ENCODE measurements around the gene SCFD2.

DNA sequence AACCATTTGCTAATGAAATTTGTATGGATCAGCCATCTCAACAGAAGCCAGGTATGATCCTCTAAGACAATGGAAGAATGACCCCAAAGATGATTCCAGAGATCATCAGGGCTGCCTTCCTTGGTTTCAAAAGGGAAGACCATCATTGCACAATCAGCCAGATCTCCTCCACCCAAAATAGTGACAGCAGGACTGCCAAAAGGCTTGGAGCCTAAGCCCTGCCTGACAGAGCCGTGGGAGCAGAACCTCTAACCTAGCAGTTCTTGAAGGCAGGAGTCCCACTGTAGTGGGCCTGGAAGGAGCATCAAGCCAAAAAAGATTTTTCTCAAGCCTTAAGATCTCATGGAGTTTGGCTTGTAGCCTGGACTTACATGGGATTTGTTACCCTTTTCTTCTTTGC lies 277.7 kb downstream of the SCFD2 start:
- TF ChIP-seq, protein P1, sequence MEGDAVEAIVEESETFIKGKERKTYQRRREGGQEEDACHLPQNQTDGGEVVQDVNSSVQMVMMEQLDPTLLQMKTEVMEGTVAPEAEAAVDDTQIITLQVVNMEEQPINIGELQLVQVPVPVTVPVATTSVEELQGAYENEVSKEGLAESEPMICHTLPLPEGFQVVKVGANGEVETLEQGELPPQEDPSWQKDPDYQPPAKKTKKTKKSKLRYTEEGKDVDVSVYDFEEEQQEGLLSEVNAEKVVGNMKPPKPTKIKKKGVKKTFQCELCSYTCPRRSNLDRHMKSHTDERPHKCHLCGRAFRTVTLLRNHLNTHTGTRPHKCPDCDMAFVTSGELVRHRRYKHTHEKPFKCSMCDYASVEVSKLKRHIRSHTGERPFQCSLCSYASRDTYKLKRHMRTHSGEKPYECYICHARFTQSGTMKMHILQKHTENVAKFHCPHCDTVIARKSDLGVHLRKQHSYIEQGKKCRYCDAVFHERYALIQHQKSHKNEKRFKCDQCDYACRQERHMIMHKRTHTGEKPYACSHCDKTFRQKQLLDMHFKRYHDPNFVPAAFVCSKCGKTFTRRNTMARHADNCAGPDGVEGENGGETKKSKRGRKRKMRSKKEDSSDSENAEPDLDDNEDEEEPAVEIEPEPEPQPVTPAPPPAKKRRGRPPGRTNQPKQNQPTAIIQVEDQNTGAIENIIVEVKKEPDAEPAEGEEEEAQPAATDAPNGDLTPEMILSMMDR (IDR thresholded peaks at IDR 0.05; ENCODE audit: low read length): no peak
- TF ChIP-seq EZH2 (IDR thresholded peaks at IDR 0.05; ENCODE audit: borderline replicate concordance, low read length): no peak
